K562 (cell line): Measurements from ENCODE around the gene LPA. TPM values are rescaled to one million over a fixed set of nuclear protein-coding genes. Genes with fewer than 3 reads are reported as not detected.

Source experiments
- ATAC-seq: fragments of 200-7000 bp; cut with Tn5 transposase; 3 replicates; pipeline ENCODE4 v1.9.1; 2020; ENCODE audit warnings: moderate library complexity
- BruUV-seq: library from RNA; stranded (reverse); fragments of 400-500 nt; replicated peaks from 2 replicates; lab custom pipeline; 2021; lab: Mats Ljungman, UMichigan
- CTCF ChIA-PET: fragments of 300-600 bp; formaldehyde crosslinking; extraction: SDS; loops from one replicate; lab custom pipeline; 2021; ENCODE audit warnings: low intra/inter-chr PET ratio; lab: Yijun Ruan, JAX
- POLR2A ChIA-PET: fragments of 300-600, 350-650 bp; sonication (Branson Sonifier 250); formaldehyde crosslinking; extraction: SDS; loops from one replicate; lab custom pipeline; 2021; ENCODE audit warnings: antibody characterized with exemption, inconsistent platforms; lab: Yijun Ruan, JAX
- DNase-seq, 4 experiments: peaks; one replicate each; pipeline versions ENCODE4 v3.0.0 to v3.0.0-alpha.2; 2011 to 2018; ENCODE audit warnings: low spot score in 3 of 4, mixed read lengths in 3 of 4; ENCODE audit errors: extremely low read depth in 1 of 4
- FAIRE-seq: peaks from 2 replicates; lab custom pipeline; 2011; peaks lifted over from hg19 to GRCh38; lab: Jason Lieb, UNC
- H2AFZ ChIP-seq: 2 replicates; pipeline ENCODE4 v1.6.0; 2011; ENCODE audit warnings: low read depth, low read length, control low read depth, inconsistent platforms
- H3K27ac ChIP-seq: fragments of 200-600 bp; 3 replicates; pipeline ENCODE4 v1.8.0; 2011; ENCODE audit warnings: low read depth, mild to moderate bottlenecking, control low read depth, inconsistent platforms, low read length, moderate library complexity, mixed read lengths; ENCODE audit errors: extremely low read depth
- H3K27me3 ChIP-seq, 2 experiments: fragments of 300-600 bp in 1 of 2; 2 replicates in 1 of 2; 3 replicates in 1 of 2; pipeline versions ENCODE4 v1.6.0 to v1.8.0; 2011; ENCODE audit warnings: inconsistent platforms in 2 of 2, low read length in 2 of 2, mild to moderate bottlenecking in 1 of 2, mixed read lengths in 1 of 2, moderate library complexity in 1 of 2; ENCODE audit not compliant: control insufficient read depth in 2 of 2, insufficient read depth in 2 of 2
- H3K36me3 ChIP-seq: fragments of 300-600 bp; 3 replicates; pipeline ENCODE4 v1.8.0; 2011; ENCODE audit warnings: mild to moderate bottlenecking, low read length, inconsistent platforms; ENCODE audit not compliant: control insufficient read depth, insufficient read depth
- H3K4me1 ChIP-seq, 2 experiments: fragments of 200-600 bp in 1 of 2; replicated peaks in 1 of 2; 2 replicates in 1 of 2; 3 replicates in 1 of 2; pipeline versions ENCODE4 v1.5.1 to v1.8.0; 2011; ENCODE audit warnings: inconsistent platforms in 2 of 2, low read length in 2 of 2, mild to moderate bottlenecking in 1 of 2, mixed read lengths in 1 of 2, moderate library complexity in 1 of 2; ENCODE audit not compliant: control insufficient read depth in 2 of 2, insufficient read depth in 2 of 2
- H3K4me2 ChIP-seq: 2 replicates; pipeline ENCODE4 v1.6.1; 2011; ENCODE audit warnings: low read length, control low read depth, inconsistent platforms, mixed read lengths; ENCODE audit not compliant: insufficient read depth
- H3K4me3 ChIP-seq: fragments of 200-600 bp; sonication (generic), shearing (Covaris generic); 2 replicates; pipeline ENCODE4 v1.5.1; 2016; ENCODE audit warnings: control low read depth, inconsistent platforms
- H3K79me2 ChIP-seq: fragments of 200-600 bp; 3 replicates; pipeline ENCODE4 v1.8.0; 2011; ENCODE audit warnings: low read length, inconsistent platforms; ENCODE audit not compliant: control insufficient read depth, insufficient read depth
- H3K9ac ChIP-seq, 2 experiments: 2 replicates each; pipeline versions ENCODE4 v1.6.0 to v1.6.1; 2011; ENCODE audit warnings: low read depth in 2 of 2, low read length in 2 of 2, control low read depth in 1 of 2, inconsistent platforms in 1 of 2, mild to moderate bottlenecking in 1 of 2, mixed read lengths in 1 of 2; ENCODE audit not compliant: insufficient read depth in 1 of 2
- H3K9me1 ChIP-seq: one replicate; pipeline ENCODE4 v1.6.0; 2011; ENCODE audit warnings: inconsistent platforms, mild to moderate bottlenecking, low read length, moderate library complexity; ENCODE audit not compliant: control insufficient read depth, insufficient read depth
- H3K9me3 ChIP-seq: replicated peaks from 2 replicates; pipeline ENCODE4 v1.5.1; 2011; ENCODE audit warnings: low read depth, low read length, inconsistent platforms; ENCODE audit not compliant: control insufficient read depth, insufficient read depth
- H4K20me1 ChIP-seq: replicated peaks from 2 replicates; pipeline ENCODE4 v1.6.1; 2011; ENCODE audit warnings: low read length, inconsistent platforms, mixed read lengths; ENCODE audit not compliant: control insufficient read depth, insufficient read depth
- CBFA2T3 ChIP-seq: fragments of 450-650 bp; IDR thresholded peaks from 2 replicates; pipeline ENCODE4 v1.6.1; 2017
- CC2D1A ChIP-seq: fragments of 450-650 bp; IDR thresholded peaks from 2 replicates; pipeline ENCODE4 v1.6.1; 2017; ENCODE audit warnings: mild to moderate bottlenecking
- FOXM1 ChIP-seq, 2 experiments: fragments of 450-650 bp in 1 of 2; sonication (generic) in 1 of 2; formaldehyde crosslinking in 1 of 2; IDR thresholded peaks; 2 replicates each; pipeline versions ENCODE4 v1.6.1 to v1.9.0; 2017 to 2022; ENCODE audit warnings: low read depth in 2 of 2, mild to moderate bottlenecking in 2 of 2, missing genetic modification reagents in 1 of 2, moderate library complexity in 1 of 2
- HDAC3 ChIP-seq: fragments of 450-650 bp; IDR thresholded peaks from 2 replicates; pipeline ENCODE4 v1.6.1; 2018; ENCODE audit warnings: borderline replicate concordance, mild to moderate bottlenecking, moderate library complexity; ENCODE audit not compliant: partially characterized antibody
- IFI16 ChIP-seq: fragments of 250-450 bp; sonication (Bioruptor Pico); IDR thresholded peaks from 2 replicates; pipeline ENCODE4 v2.1.2; 2022; ENCODE audit warnings: mild to moderate bottlenecking, inconsistent platforms
- PPARD ChIP-seq: fragments of 250-450 bp; sonication (Bioruptor Pico); IDR thresholded peaks from 2 replicates; pipeline ENCODE4 v1.8.0; 2022; ENCODE audit warnings: inconsistent platforms, mild to moderate bottlenecking, moderate library complexity
- RAD21 ChIP-seq, 2 experiments: fragments of 250-450 bp in 1 of 2; fragments of 450-650 bp in 1 of 2; sonication (Bioruptor Pico) in 1 of 2; formaldehyde crosslinking in 1 of 2; IDR thresholded peaks in 1 of 2; conservative IDR thresholded peaks in 1 of 2; 2 replicates each; pipeline versions ENCODE4 v1.4.0 to v1.8.0; 2020 to 2022; ENCODE audit warnings: mild to moderate bottlenecking in 2 of 2, moderate library complexity in 1 of 2
- TSC22D4 ChIP-seq: fragments of 450-650 bp; IDR thresholded peaks from 2 replicates; pipeline ENCODE4 v1.6.1; 2016; ENCODE audit warnings: missing genetic modification characterization, missing biosample characterization, control low read depth
- WGBS: fragments of 100-300 bp; shearing (Covaris generic); methylation state at CpG from one replicate; pipeline ENCODE4 v1.1.6; 2016; ENCODE audit warnings: low coverage, mixed read lengths; ENCODE audit not compliant: insufficient coverage; ENCODE audit errors: missing lambda C conversion rate; 5-methylcytosine and 5-hydroxymethylcytosine counted together
- in situ Hi-C: fragments of 300-500 bp; cut with MboI; formaldehyde crosslinking; loops from 4 replicates; pipeline ENCODE4 v1.15.0; 2018; ENCODE audit warnings: inconsistent platforms, mixed read lengths
- intact Hi-C: fragments of 100-400 bp; cut with micrococcal nuclease; formaldehyde crosslinking; loops from 2 replicates; pipeline ENCODE4 v1.14.2; 2022
- polyA plus RNA-seq, 8 experiments: library from polyadenylated mRNA; depleted of rRNA in 4 of 8; stranded (reverse) in 5 of 8; unstranded in 3 of 8; fragments of >200 nt; fragmentation: Nextera tagmentation in 2 of 8; fragmentation: Illumina TruSeq in 1 of 8; extraction: Ambion mirVana in 2 of 8; extraction: Trizol in 1 of 8; gene quantifications; 2 replicates each; pipeline versions ENCODE4 v1.2.1 to v1.2.3, GENCODE V29; 2011 to 2014; ENCODE audit warnings: inconsistent platforms in 1 of 8, missing spikeins in 1 of 8
- total RNA-seq, 7 experiments: library from RNA; depleted of rRNA in 6 of 7; stranded (reverse); fragments of >200 nt in 6 of 7; fragmentation: Illumina TruSeq in 2 of 7; extraction: Trizol in 2 of 7; gene quantifications; 2 replicates each; pipeline versions ENCODE4 v1.2.1 to v1.2.3, GENCODE V29; 2011 to 2021; ENCODE audit warnings: low replicate concordance in 1 of 7
- TF ChIP-seq, protein P1 (sequence below): fragments of 450-650 bp; formaldehyde crosslinking; IDR thresholded peaks from 2 replicates; pipeline ENCODE4 v1.4.0; 2020; ENCODE audit warnings: mild to moderate bottlenecking, moderate library complexity
- TF ChIP-seq, protein P2 (sequence below): sonication (generic); formaldehyde crosslinking; IDR thresholded peaks from 2 replicates; pipeline ENCODE4 v1.8.1; 2023; ENCODE audit warnings: mild to moderate bottlenecking, missing genetic modification reagents

The LPA gene
- total and polyA plus RNA-seq, 9 of the 15 experiments (the other 6 are each of a cell fraction or from before 2014, with no cell fraction given) = 0.01 to 0.18 (median 0.07) TPM; not detected in 6

DNA sequence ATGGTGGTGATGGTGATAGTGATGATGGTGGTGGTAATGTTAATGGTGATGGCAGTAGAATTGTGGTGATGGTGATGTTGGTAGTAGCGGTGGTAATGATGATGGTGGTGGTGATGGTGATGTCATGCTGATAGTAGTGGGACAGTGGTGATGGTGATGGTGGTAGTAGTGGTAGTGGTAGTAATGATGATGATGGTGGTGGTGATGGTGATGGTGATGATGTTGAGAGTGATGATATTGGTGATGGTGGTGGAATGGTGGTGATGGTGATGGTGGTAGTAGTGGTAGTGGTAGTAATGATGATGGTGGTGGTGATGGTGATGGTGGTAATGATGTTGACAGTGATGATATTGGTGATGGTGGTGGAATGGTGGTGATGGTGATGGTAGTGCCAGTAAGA lies 128.8 kb downstream of the LPA start:
- ATAC-seq (no peak), FAIRE-seq (peak; percentile 69), DNase-seq (no peak)
- Histone ChIP-seq H3K27me3 (peaks cover 2 to 10% of the 10 kb centered on the region in 2 experiments; a peak in 3 of 5 replicates), H3K79me2 (no peaks in the 10 kb centered on the region), H3K36me3 (no peaks in the 10 kb centered on the region), H3K4me3 (no peak overlapping the region), H3K27ac (no peak overlapping the region), H3K9me3 (no peaks in the 10 kb centered on the region), H2AFZ (no peak overlapping the region), H3K4me1 (no peaks in the 10 kb centered on the region), H3K9me1 (no peaks in the 10 kb centered on the region), H3K9ac (no peak overlapping the region), H3K4me2 (no peak overlapping the region), H4K20me1 (no peaks in the 10 kb centered on the region)
- WGBS = 0% methylated on average over 1 of the region's 1 CpG
- intact Hi-C loops = loop anchor here (1.0 to 2.0 kb wide), 2 partner anchors 79 to 672 kb away; no protein-coding TSS in a partner anchor
- ChIA-PET CTCF (interaction anchor here (2.3 kb wide), 1 partner anchor 15 kb away, joined by 9 read pairs; no protein-coding TSS in a partner anchor), POLR2A (no interaction called here)
- in situ Hi-C loops = no loop called here
- no peak for TF ChIP-seq IFI16 (CRISPR knock-in tag)
- 0 out of 2 replicates have a peak, but pooled peaks have one; percentile 8 for TF ChIP-seq TSC22D4 (tag)
- no peak for TF ChIP-seq HDAC3
- no TSS peak for BruUV-seq

- Histone ChIP-seq H3K27ac (no peak overlapping the region), H3K9me3 (no peaks in the 10 kb centered on the region), H3K36me3 (no peaks in the 10 kb centered on the region), H3K27me3 (peaks cover 2 to 10% of the 10 kb centered on the region in 2 experiments; a peak in 3 of 5 replicates), H3K4me1 (no peaks in the 10 kb centered on the region), H2AFZ (no peak overlapping the region), H3K4me3 (no peak overlapping the region), H3K4me2 (no peak overlapping the region), H3K9ac (no peak overlapping the region), H4K20me1 (no peaks in the 10 kb centered on the region), H3K9me1 (no peaks in the 10 kb centered on the region), H3K79me2 (no peaks in the 10 kb centered on the region)
- in situ Hi-C loops = no loop called here
- ChIA-PET CTCF (interaction anchor here (0.6 to 2.3 kb wide), 2 partner anchors 14 to 396 kb away, joined by 3 to 9 read pairs; no protein-coding TSS in a partner anchor), POLR2A (interaction anchor here (0.8 kb wide), 1 partner anchor 35 kb away, joined by 3 read pairs; no protein-coding TSS in a partner anchor)
- ATAC-seq = peak; percentile 93
- WGBS = 5% methylated on average over 9 of the region's 9 CpGs
- BruUV-seq = no TSS peak
- intact Hi-C loops = loop anchor here (1.0 to 2.0 kb wide), 2 partner anchors 396 to 671 kb away; no protein-coding TSS in a partner anchor
- peak; percentile 68 to 76 (median 70) for DNase-seq
- peak; percentile 74 for FAIRE-seq
- no peak for TF ChIP-seq CBFA2T3
- TF ChIP-seq RAD21 (CRISPR knock-in tag; conservative IDR thresholded peaks at IDR 0.05 in 1 of 2, IDR thresholded peaks at IDR 0.05 in 1 of 2) = peak; percentile 89 to 94
- TF ChIP-seq, protein P1, sequence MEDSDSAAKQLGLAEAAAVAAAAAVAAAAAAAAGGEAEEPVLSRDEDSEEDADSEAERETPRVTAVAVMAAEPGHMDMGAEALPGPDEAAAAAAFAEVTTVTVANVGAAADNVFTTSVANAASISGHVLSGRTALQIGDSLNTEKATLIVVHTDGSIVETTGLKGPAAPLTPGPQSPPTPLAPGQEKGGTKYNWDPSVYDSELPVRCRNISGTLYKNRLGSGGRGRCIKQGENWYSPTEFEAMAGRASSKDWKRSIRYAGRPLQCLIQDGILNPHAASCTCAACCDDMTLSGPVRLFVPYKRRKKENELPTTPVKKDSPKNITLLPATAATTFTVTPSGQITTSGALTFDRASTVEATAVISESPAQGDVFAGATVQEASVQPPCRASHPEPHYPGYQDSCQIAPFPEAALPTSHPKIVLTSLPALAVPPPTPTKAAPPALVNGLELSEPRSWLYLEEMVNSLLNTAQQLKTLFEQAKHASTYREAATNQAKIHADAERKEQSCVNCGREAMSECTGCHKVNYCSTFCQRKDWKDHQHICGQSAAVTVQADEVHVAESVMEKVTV (CRISPR knock-in tag) = peak; percentile 75
- TF ChIP-seq FOXM1 (IDR thresholded peaks at IDR 0.05; ENCODE audit: low read depth) = no peak
- no peak for TF ChIP-seq FOXM1 (CRISPR knock-in tag; IDR thresholded peaks at IDR 0.05; ENCODE audit: low read depth)
- no peak for TF ChIP-seq PPARD (CRISPR knock-in tag)
- TF ChIP-seq CC2D1A = 0 out of 2 replicates have a peak, but pooled peaks have one; percentile 29
- TF ChIP-seq, protein P2, sequence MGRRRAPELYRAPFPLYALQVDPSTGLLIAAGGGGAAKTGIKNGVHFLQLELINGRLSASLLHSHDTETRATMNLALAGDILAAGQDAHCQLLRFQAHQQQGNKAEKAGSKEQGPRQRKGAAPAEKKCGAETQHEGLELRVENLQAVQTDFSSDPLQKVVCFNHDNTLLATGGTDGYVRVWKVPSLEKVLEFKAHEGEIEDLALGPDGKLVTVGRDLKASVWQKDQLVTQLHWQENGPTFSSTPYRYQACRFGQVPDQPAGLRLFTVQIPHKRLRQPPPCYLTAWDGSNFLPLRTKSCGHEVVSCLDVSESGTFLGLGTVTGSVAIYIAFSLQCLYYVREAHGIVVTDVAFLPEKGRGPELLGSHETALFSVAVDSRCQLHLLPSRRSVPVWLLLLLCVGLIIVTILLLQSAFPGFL = no peak
These were observed 129.9 kb downstream of the LPA start for GRCh38 chr6:160534050-160534696.
